ENCODE measurements around the gene SCAANT1.

SCAANT1 gene

GRCh38 chr3:63942528-63942927 lies 30.3 kb upstream of the SCAANT1 start:
- TF ChIP-seq EZH2 (IDR thresholded peaks at IDR 0.05; ENCODE audit: borderline replicate concordance, low read length) = no peak
- TF ChIP-seq CTCF (IDR thresholded peaks at IDR 0.05; ENCODE audit: low read length) = no peak

GRCh38 chr3:63940389-63940757 lies 28.2 kb upstream of the SCAANT1 start:
- Histone ChIP-seq H4K20me1 (ENCODE audit: insufficient read depth, low read length) (no peaks in the 10 kb centered on the region), H2AFZ (ENCODE audit: low read length) (no peak overlapping the region), H3K4me2 (ENCODE audit: low read length) (no peak overlapping the region), H3K9me2 (ENCODE audit: low read depth, low read length) (no peaks in the 10 kb centered on the region), H3K4me3 (ENCODE audit: low read depth, low read length, poor library complexity, severe bottlenecking) (no peak overlapping the region), H3K36me3 (ENCODE audit: insufficient read depth, low read length) (peaks cover 49% of the 10 kb centered on the region), H3K9ac (ENCODE audit: low read length) (no peak overlapping the region), H3F3A (ENCODE audit: insufficient read depth, low read length) (no peaks in the 10 kb centered on the region), H3K27me3 (ENCODE audit: insufficient read depth, low read length) (no peaks in the 10 kb centered on the region), H3K9me3 (ENCODE audit: low read length) (no peaks in the 10 kb centered on the region), H3K79me2 (ENCODE audit: insufficient read depth, low read length) (peaks cover 39% of the 10 kb centered on the region), H3K4me1 (ENCODE audit: insufficient read depth, low read length, severe bottlenecking) (peaks cover 21% of the 10 kb centered on the region), H3K27ac (ENCODE audit: low read depth, low read length, poor library complexity, severe bottlenecking) (no peak overlapping the region)
- TF ChIP-seq EZH2 (IDR thresholded peaks at IDR 0.05; ENCODE audit: borderline replicate concordance, low read length) (no peak), CTCF (IDR thresholded peaks at IDR 0.05; ENCODE audit: low read length) (no peak)

More at GRCh38 chr3:63942528-63942927, 30.3 kb upstream of the SCAANT1 start:
- H3K79me2 ChIP-seq (ENCODE audit: insufficient read depth, low read length) = peaks cover 26% of the 10 kb centered on the region
- no peak overlapping the region for H3K4me3 ChIP-seq (ENCODE audit: low read depth, low read length, poor library complexity, severe bottlenecking)
- no peak overlapping the region for H3K4me2 ChIP-seq (ENCODE audit: low read length)
- H2AFZ ChIP-seq (ENCODE audit: low read length) = no peak overlapping the region
- H3K9ac ChIP-seq (ENCODE audit: low read length) = no peak overlapping the region
- no peak overlapping the region for H3K27ac ChIP-seq (ENCODE audit: low read depth, low read length, poor library complexity, severe bottlenecking)
- no peaks in the 10 kb centered on the region for H3K9me3 ChIP-seq (ENCODE audit: low read length)
- no peaks in the 10 kb centered on the region for H3F3A ChIP-seq (ENCODE audit: insufficient read depth, low read length)
- no peaks in the 10 kb centered on the region for H3K27me3 ChIP-seq (ENCODE audit: insufficient read depth, low read length)
- peaks cover 8% of the 10 kb centered on the region for H3K4me1 ChIP-seq (ENCODE audit: insufficient read depth, low read length, severe bottlenecking)
- no peaks in the 10 kb centered on the region for H3K9me2 ChIP-seq (ENCODE audit: low read depth, low read length)
- no peaks in the 10 kb centered on the region for H4K20me1 ChIP-seq (ENCODE audit: insufficient read depth, low read length)
- H3K36me3 ChIP-seq (ENCODE audit: insufficient read depth, low read length) = peaks cover 46% of the 10 kb centered on the region

- no peaks in the 10 kb centered on the region for H3F3A ChIP-seq (ENCODE audit: insufficient read depth, low read length)
- no peaks in the 10 kb centered on the region for H3K27me3 ChIP-seq (ENCODE audit: insufficient read depth, low read length)
- peak overlapping the region; percentile 24; the same call in 1 of the 2 replicates for H3K4me2 ChIP-seq (ENCODE audit: low read length)
- peak overlapping the region; percentile 26 for H3K27ac ChIP-seq (ENCODE audit: low read depth, low read length, poor library complexity, severe bottlenecking)
- H2AFZ ChIP-seq (ENCODE audit: low read length) = no peak overlapping the region
- H4K20me1 ChIP-seq (ENCODE audit: insufficient read depth, low read length) = no peaks in the 10 kb centered on the region
- no peaks in the 10 kb centered on the region for H3K9me3 ChIP-seq (ENCODE audit: low read length)
- H3K36me3 ChIP-seq (ENCODE audit: insufficient read depth, low read length) = peaks cover 54% of the 10 kb centered on the region
- no peak overlapping the region for H3K4me3 ChIP-seq (ENCODE audit: low read depth, low read length, poor library complexity, severe bottlenecking)
- TF ChIP-seq CTCF (IDR thresholded peaks at IDR 0.05; ENCODE audit: low read length) = peak; percentile 8; the same call in 1 of the 2 replicates
- TF ChIP-seq EZH2 (IDR thresholded peaks at IDR 0.05; ENCODE audit: borderline replicate concordance, low read length) = no peak
- peaks cover 39% of the 10 kb centered on the region for H3K79me2 ChIP-seq (ENCODE audit: insufficient read depth, low read length)
- no peak overlapping the region for H3K9ac ChIP-seq (ENCODE audit: low read length)
- no peaks in the 10 kb centered on the region for H3K9me2 ChIP-seq (ENCODE audit: low read depth, low read length)
- H3K4me1 ChIP-seq (ENCODE audit: insufficient read depth, low read length, severe bottlenecking) = peaks cover 38% of the 10 kb centered on the region
These were observed 25.8 kb upstream of the SCAANT1 start for GRCh38 chr3:63937661-63938651.
